GDM1 (cell line): ENCODE data around the gene MEGF9.

Experiments
- DNase-seq: peaks from one replicate; lab custom pipeline; 2025; lab: John Stamatoyannopoulos, UW

The MEGF9 gene

GRCh38 chr9:120730654-120731514, 16.6 kb upstream of the MEGF9 start:
- DNase-seq: no peak

- DNase-seq: no peak
These were observed 15.5 kb upstream of the MEGF9 start for GRCh38 chr9:120729791-120730241.

GRCh38 chr9:120726484-120726883, 12.2 kb upstream of the MEGF9 start:
- DNase-seq: no peak

GRCh38 chr9:120725907-120726306, 11.6 kb upstream of the MEGF9 start:
- no peak for DNase-seq

- DNase-seq: no peak
These were observed 10.6 kb upstream of the MEGF9 start for GRCh38 chr9:120724757-120725400.

GRCh38 chr9:120723565-120723964, 9.3 kb upstream of the MEGF9 start:
- DNase-seq: no peak

GRCh38 chr9:120720404-120720803, 6.1 kb upstream of the MEGF9 start:
- no peak for DNase-seq

GRCh38 chr9:120718316-120718715, 4.0 kb upstream of the MEGF9 start:
- no peak for DNase-seq

- no peak for DNase-seq
These were observed 2.9 kb upstream of the MEGF9 start for GRCh38 chr9:120717176-120717575.

GRCh38 chr9:120716483-120716882, 2.2 kb upstream of the MEGF9 start:
- DNase-seq: no peak

- no peak for DNase-seq
These were observed 1.2 kb upstream of the MEGF9 start for GRCh38 chr9:120715389-120715924.

GRCh38 chr9:120714846-120715388, 647 bp upstream of the MEGF9 start:
- no peak for DNase-seq

GRCh38 chr9:120713257-120714087, 798 bp downstream of the MEGF9 start:
- DNase-seq: no peak

GRCh38 chr9:120712539-120713031, 1.7 kb downstream of the MEGF9 start:
- no peak for DNase-seq

- DNase-seq: no peak
These were observed 2.3 kb downstream of the MEGF9 start for GRCh38 chr9:120711841-120712538.

GRCh38 chr9:120711354-120711753, 2.9 kb downstream of the MEGF9 start:
- no peak for DNase-seq

- no peak for DNase-seq
These were observed 3.9 kb downstream of the MEGF9 start for GRCh38 chr9:120710110-120710981.

GRCh38 chr9:120708526-120709224, 5.6 kb downstream of the MEGF9 start:
- DNase-seq: no peak

- no peak for DNase-seq
These were observed 7.1 kb downstream of the MEGF9 start for GRCh38 chr9:120707170-120707569.
